SU-DHL-6 (cell line): Measurements from ENCODE around the gene HNF4A.

Experiments
- H2AFZ ChIP-seq: fragments of 200-600 bp; sonication (generic); 2 replicates; pipeline ENCODE4 v1.6.1; 2014; ENCODE audit warnings: low read depth, mild to moderate bottlenecking, moderate library complexity, mixed read lengths, antibody characterized with exemption, low read length; ENCODE audit not compliant: severe bottlenecking
- H3F3A ChIP-seq: fragments of 200-600 bp; shearing (Covaris generic); 2 replicates; pipeline ENCODE4 v1.6.0; 2016; ENCODE audit warnings: antibody characterized with exemption, mild to moderate bottlenecking; ENCODE audit not compliant: insufficient read depth
- H3K27ac ChIP-seq: fragments of 200-600 bp; sonication (generic); 2 replicates; pipeline ENCODE4 v1.5.1; 2016; ENCODE audit warnings: low read depth, mild to moderate bottlenecking, low read length, moderate library complexity, mixed read lengths
- H3K27me3 ChIP-seq: fragments of 200-600 bp; sonication (generic), shearing (Covaris generic); 2 replicates; pipeline ENCODE4 v1.6.0; 2014; ENCODE audit warnings: mild to moderate bottlenecking, low read length
- H3K36me3 ChIP-seq: fragments of 200-600 bp; sonication (generic); 2 replicates; pipeline ENCODE4 v1.6.1; 2014; ENCODE audit warnings: mild to moderate bottlenecking, low read length, mixed read lengths
- H3K4me2 ChIP-seq: fragments of 300-600, 200-600 bp; shearing (Covaris generic), sonication (generic); 2 replicates; pipeline ENCODE4 v1.6.0; 2014; ENCODE audit warnings: low read length, low read depth, mild to moderate bottlenecking; ENCODE audit not compliant: poor library complexity, severe bottlenecking
- H3K4me3 ChIP-seq: fragments of 200-600 bp; sonication (generic); 2 replicates; pipeline ENCODE4 v1.5.1; 2014; ENCODE audit warnings: antibody characterized with exemption, low read length, mild to moderate bottlenecking, mixed read lengths; ENCODE audit not compliant: insufficient read depth, poor library complexity, severe bottlenecking
- H3K79me2 ChIP-seq: fragments of 200-600 bp; sonication (generic); 2 replicates; pipeline ENCODE4 v1.6.1; 2014; ENCODE audit warnings: mild to moderate bottlenecking, low read length, moderate library complexity; ENCODE audit not compliant: insufficient read depth
- H3K9ac ChIP-seq: fragments of 200-600 bp; sonication (generic); 2 replicates; pipeline ENCODE4 v1.7.0; 2014; ENCODE audit warnings: mild to moderate bottlenecking, low read length
- H3K9me2 ChIP-seq: fragments of 200-600 bp; sonication (generic); replicated peaks from 2 replicates; pipeline ENCODE4 v1.6.1; 2014; ENCODE audit warnings: low read length; ENCODE audit not compliant: insufficient read depth
- H3K9me3 ChIP-seq: fragments of 200-600 bp; sonication (generic); 2 replicates; pipeline ENCODE4 v1.6.1; 2014; ENCODE audit warnings: low read length, mixed read lengths; ENCODE audit not compliant: insufficient read depth
- H4K20me1 ChIP-seq: fragments of 200-600 bp; sonication (generic); 2 replicates; pipeline ENCODE4 v1.6.1; 2014; ENCODE audit warnings: low read depth, mild to moderate bottlenecking, antibody characterized with exemption, low read length, moderate library complexity, mixed read lengths
- CTCF ChIP-seq: fragments of 200-600 bp; sonication (generic); IDR thresholded peaks from one replicate; pipeline ENCODE4 v1.5.1; 2017; ENCODE audit warnings: antibody characterized with exemption, mild to moderate bottlenecking, low read length, moderate library complexity; ENCODE audit not compliant: insufficient read depth, poor library complexity, severe bottlenecking
- EZH2phosphoT487 ChIP-seq: fragments of 200-600 bp; sonication (generic), shearing (Covaris generic); conservative IDR thresholded peaks from 2 replicates; pipeline ENCODE4 v1.6.1; 2018; ENCODE audit warnings: mild to moderate bottlenecking, antibody characterized with exemption, low read length, moderate library complexity, mixed read lengths

HNF4A gene

GRCh38 chr20:44393608-44394451, 38.3 kb downstream of the HNF4A start:
- Histone ChIP-seq H4K20me1 (no peaks in the 10 kb centered on the region), H3K4me2 (no peak overlapping the region), H3K9me3 (no peaks in the 10 kb centered on the region), H3K27me3 (no peaks in the 10 kb centered on the region), H3K9me2 (no peaks in the 10 kb centered on the region), H3K9ac (no peak overlapping the region), H3F3A (no peaks in the 10 kb centered on the region), H3K4me3 (no peak overlapping the region), H3K36me3 (no peaks in the 10 kb centered on the region), H3K27ac (no peak overlapping the region), H3K79me2 (no peaks in the 10 kb centered on the region), H2AFZ (no peak overlapping the region)
- TF ChIP-seq EZH2phosphoT487: no peak
- TF ChIP-seq CTCF: no peak

- H3K9me2 ChIP-seq: no peaks in the 10 kb centered on the region
- H4K20me1 ChIP-seq: no peaks in the 10 kb centered on the region
- no peaks in the 10 kb centered on the region for H3K79me2 ChIP-seq
- no peaks in the 10 kb centered on the region for H3K27me3 ChIP-seq
- H3K4me3 ChIP-seq: no peak overlapping the region
- H3K36me3 ChIP-seq: no peaks in the 10 kb centered on the region
- H3K27ac ChIP-seq: no peak overlapping the region
- TF ChIP-seq EZH2phosphoT487 (no peak), CTCF (no peak)
- H3K4me2 ChIP-seq: no peak overlapping the region
- H2AFZ ChIP-seq: no peak overlapping the region
- H3K9me3 ChIP-seq: no peaks in the 10 kb centered on the region
- no peaks in the 10 kb centered on the region for H3F3A ChIP-seq
- no peak overlapping the region for H3K9ac ChIP-seq
Observed at GRCh38 chr20:44394452-44394701, 38.9 kb downstream of the HNF4A start.

GRCh38 chr20:44394702-44395460, 39.4 kb downstream of the HNF4A start:
- TF ChIP-seq CTCF: no peak
- no peak for TF ChIP-seq EZH2phosphoT487
- no peaks in the 10 kb centered on the region for H3K9me3 ChIP-seq
- H3K36me3 ChIP-seq: no peaks in the 10 kb centered on the region

More at GRCh38 chr20:44394702-44395460, 39.4 kb downstream of the HNF4A start:
- Histone ChIP-seq H3K4me2 (no peak overlapping the region), H3F3A (no peaks in the 10 kb centered on the region), H3K9ac (no peak overlapping the region), H3K27me3 (no peaks in the 10 kb centered on the region), H3K27ac (no peak overlapping the region), H2AFZ (no peak overlapping the region), H3K9me2 (no peaks in the 10 kb centered on the region), H3K4me3 (no peak overlapping the region), H4K20me1 (no peaks in the 10 kb centered on the region), H3K79me2 (no peaks in the 10 kb centered on the region)
